CD4-positive, alpha-beta T cell (primary cell): ENCODE results near the gene SORCS2. TPM values are rescaled to one million over a fixed set of nuclear protein-coding genes. Genes with fewer than 3 reads are reported as not detected.

Experiments
- ATAC-seq: fragments of 200-7000 bp; cut with Tn5 transposase; one replicate; pipeline ENCODE4 v1.10.0; 2022; ENCODE audit warnings: mild to moderate bottlenecking; ENCODE audit not compliant: poor library complexity
- CTCF ChIA-PET: fragments of 350-600 bp; sonication (Branson Sonifier 250); formaldehyde crosslinking; loops from one replicate; lab custom pipeline; 2021; ENCODE audit warnings: antibody characterized with exemption, inconsistent platforms; lab: Charles Lee
- POLR2A ChIA-PET: fragments of 350-600 bp; sonication (Branson Sonifier 250); formaldehyde crosslinking; loops from one replicate; lab custom pipeline; 2021; ENCODE audit warnings: antibody characterized with exemption, inconsistent platforms; lab: Charles Lee
- DNase-seq, 14 experiments: peaks; one replicate each; pipeline ENCODE4 v3.0.0-alpha.2; 2013 to 2020; ENCODE audit warnings: mixed read lengths in 2 of 14
- H3K27ac ChIP-seq, 2 donors: one replicate each; pipeline versions ENCODE4 v1.5.1 to v1.7.0; 2013; ENCODE audit warnings: low read length in 2 of 2, low read depth in 1 of 2, mild to moderate bottlenecking in 1 of 2
- H3K27me3 ChIP-seq, 2 experiments: 1 replicate in 1 of 2; 2 replicates in 1 of 2; pipeline versions ENCODE4 v1.6.1 to v1.7.0; 2013; ENCODE audit warnings: low read length in 2 of 2, control low read depth in 1 of 2, mild to moderate bottlenecking in 1 of 2, moderate library complexity in 1 of 2; ENCODE audit not compliant: insufficient read depth in 2 of 2, control insufficient read depth in 1 of 2
- H3K36me3 ChIP-seq: one replicate; pipeline ENCODE4 v1.6.1; 2013; ENCODE audit warnings: low read length, control low read depth; ENCODE audit not compliant: insufficient read depth
- H3K4me1 ChIP-seq: one replicate; pipeline ENCODE4 v1.6.1; 2013; ENCODE audit warnings: low read length, control low read depth; ENCODE audit not compliant: insufficient read depth
- H3K4me3 ChIP-seq: one replicate; pipeline ENCODE4 v1.5.1; 2013; ENCODE audit warnings: mild to moderate bottlenecking, low read length, moderate library complexity
- H3K9me3 ChIP-seq, 2 experiments: 1 replicate in 1 of 2; 2 replicates in 1 of 2; pipeline versions ENCODE4 v1.6.1 to v1.7.0; 2013; ENCODE audit warnings: low read length in 2 of 2, mild to moderate bottlenecking in 2 of 2, control low read depth in 1 of 2, moderate library complexity in 1 of 2; ENCODE audit not compliant: control insufficient read depth in 1 of 2, insufficient read depth in 1 of 2
- H3K27ac Mint-ChIP-seq: one replicate; pipeline ENCODE4 v1.8.0; 2020; ENCODE audit warnings: mixed read lengths
- H3K27me3 Mint-ChIP-seq: one replicate; pipeline ENCODE4 v1.8.0; 2021; ENCODE audit warnings: mixed read lengths
- H3K36me3 Mint-ChIP-seq: one replicate; pipeline ENCODE4 v1.8.0; 2021; ENCODE audit warnings: low read depth, mixed read lengths
- H3K4me1 Mint-ChIP-seq: one replicate; pipeline ENCODE4 v1.8.0; 2021; ENCODE audit warnings: low read depth, mixed read lengths
- H3K4me3 Mint-ChIP-seq: one replicate; pipeline ENCODE4 v1.8.0; 2020; ENCODE audit warnings: mild to moderate bottlenecking, mixed read lengths
- H3K9me3 Mint-ChIP-seq: one replicate; pipeline ENCODE4 v1.8.0; 2020; ENCODE audit warnings: mixed read lengths
- intact Hi-C, 2 experiments: fragments of 100-400 bp; cut with DNase I in 1 of 2; cut with micrococcal nuclease in 1 of 2; formaldehyde crosslinking; loops; one replicate each; pipeline versions ENCODE4 v1.15.1 to v1.9.0; 2023 to 2025; cut with DNase I, micrococcal nuclease
- total RNA-seq, 174 experiments: library from RNA in 2 of 174; stranded (reverse) in 2 of 174; gene quantifications; one replicate each; pipeline ENCODE4 v1.2.3 and lab custom pipeline; 2021 to 2026
- TF ChIP-seq, protein P1 (sequence below): fragments of 200-600 bp; IDR thresholded peaks from one replicate; pipeline ENCODE4 v1.8.0; 2022; ENCODE audit warnings: antibody characterized with exemption, mild to moderate bottlenecking

Gene SORCS2
- total RNA-seq, 2 experiments from 2014 or later = not detected

DNA sequence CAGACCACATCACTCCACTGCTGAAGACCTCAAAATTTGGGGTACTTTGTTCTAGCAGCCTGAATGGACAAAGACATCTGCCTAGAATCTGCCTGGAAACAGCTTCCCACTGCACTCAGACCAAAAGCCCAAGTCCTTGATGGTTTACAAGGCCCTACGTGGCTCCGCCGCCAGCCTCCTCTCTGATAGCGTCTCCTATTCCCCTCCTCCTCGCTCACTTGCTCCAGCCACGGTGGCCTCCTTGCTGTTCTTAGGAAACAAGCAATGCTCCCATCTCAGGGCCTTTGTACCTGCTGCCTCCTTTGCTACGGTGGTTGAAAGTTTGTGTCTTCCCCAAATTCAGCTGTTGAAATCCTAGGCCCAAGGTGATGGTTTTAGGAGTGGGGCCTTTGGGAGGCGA is 34.7 kb upstream of the SORCS2 start:
- DNase-seq = peak in 1 of 14 experiments; percentile 14
- CTCF ChIA-PET = no interaction called here
- TF ChIP-seq, protein P1, sequence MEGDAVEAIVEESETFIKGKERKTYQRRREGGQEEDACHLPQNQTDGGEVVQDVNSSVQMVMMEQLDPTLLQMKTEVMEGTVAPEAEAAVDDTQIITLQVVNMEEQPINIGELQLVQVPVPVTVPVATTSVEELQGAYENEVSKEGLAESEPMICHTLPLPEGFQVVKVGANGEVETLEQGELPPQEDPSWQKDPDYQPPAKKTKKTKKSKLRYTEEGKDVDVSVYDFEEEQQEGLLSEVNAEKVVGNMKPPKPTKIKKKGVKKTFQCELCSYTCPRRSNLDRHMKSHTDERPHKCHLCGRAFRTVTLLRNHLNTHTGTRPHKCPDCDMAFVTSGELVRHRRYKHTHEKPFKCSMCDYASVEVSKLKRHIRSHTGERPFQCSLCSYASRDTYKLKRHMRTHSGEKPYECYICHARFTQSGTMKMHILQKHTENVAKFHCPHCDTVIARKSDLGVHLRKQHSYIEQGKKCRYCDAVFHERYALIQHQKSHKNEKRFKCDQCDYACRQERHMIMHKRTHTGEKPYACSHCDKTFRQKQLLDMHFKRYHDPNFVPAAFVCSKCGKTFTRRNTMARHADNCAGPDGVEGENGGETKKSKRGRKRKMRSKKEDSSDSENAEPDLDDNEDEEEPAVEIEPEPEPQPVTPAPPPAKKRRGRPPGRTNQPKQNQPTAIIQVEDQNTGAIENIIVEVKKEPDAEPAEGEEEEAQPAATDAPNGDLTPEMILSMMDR = no peak
- H3K27me3 Mint-ChIP-seq = peaks cover 26% of the 10 kb centered on the region
- no peaks in the 10 kb centered on the region for H3K9me3 Mint-ChIP-seq
- ATAC-seq = no peak
- H3K4me1 ChIP-seq = no peaks in the 10 kb centered on the region
- POLR2A ChIA-PET = no interaction called here
- no peaks in the 10 kb centered on the region for H3K9me3 ChIP-seq
- no peak overlapping the region for H3K4me3 ChIP-seq
- H3K36me3 Mint-ChIP-seq = no peaks in the 10 kb centered on the region
- no peaks in the 10 kb centered on the region for H3K4me1 Mint-ChIP-seq
- no peak overlapping the region for H3K4me3 Mint-ChIP-seq
- H3K27ac ChIP-seq = no peak overlapping the region
- intact Hi-C loops = no loop called here
- no peak overlapping the region for H3K27ac Mint-ChIP-seq
- peaks cover 0 to 6% of the 10 kb centered on the region in 2 experiments for H3K27me3 ChIP-seq
- no peaks in the 10 kb centered on the region for H3K36me3 ChIP-seq

DNA sequence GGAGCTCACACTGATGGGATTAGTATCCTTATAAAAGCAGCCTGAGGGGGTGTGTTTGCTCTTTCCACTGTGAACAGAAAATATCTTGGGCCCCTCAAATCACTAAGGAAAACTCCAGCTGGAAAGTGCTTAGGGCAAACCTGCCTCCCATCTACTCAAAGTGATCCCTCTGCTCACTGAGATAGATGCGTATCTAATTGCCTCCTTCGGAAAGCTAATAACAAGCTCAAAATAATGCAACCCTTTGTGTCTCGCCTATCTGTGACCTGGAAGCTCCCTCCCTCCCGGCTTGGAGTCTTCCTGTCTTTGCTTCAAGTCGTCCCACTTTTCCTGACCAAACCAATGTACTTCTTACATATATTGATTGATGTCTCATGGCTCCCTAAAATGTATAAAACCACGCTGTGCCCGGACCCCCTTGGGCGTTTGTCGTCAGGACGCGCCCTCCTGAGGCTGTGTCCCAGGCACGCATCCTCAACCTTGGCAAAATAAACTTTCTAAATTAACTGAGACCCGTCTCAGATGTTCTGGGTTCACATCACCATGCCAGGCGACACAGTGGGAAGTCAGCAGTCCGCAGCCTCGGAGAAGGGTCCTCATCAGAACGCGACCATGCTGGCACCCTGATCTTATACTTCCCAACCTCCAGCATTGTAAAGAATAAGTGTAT is 34.1 kb upstream of the SORCS2 start:
- no peak for DNase-seq
- peaks cover 22% of the 10 kb centered on the region for H3K27me3 Mint-ChIP-seq

DNA sequence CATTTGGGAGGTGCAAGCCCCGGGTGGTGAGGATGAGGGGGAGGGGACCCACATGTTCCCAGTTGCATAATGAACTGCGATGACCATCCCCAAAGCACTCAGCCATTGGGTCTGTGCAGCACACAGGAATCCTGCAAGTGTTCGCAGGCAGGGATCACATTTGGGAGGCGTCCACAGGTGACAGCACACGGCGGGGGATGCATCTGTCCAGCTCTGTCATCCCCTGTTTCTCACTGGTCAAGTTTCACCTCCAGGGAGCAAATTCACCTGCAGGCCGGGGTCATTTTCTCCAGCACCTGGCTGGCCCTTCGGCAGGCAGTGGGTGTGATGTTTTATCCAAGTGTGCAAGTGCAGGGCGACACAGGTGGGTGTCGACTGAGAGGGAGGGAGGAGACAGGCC is 33.3 kb upstream of the SORCS2 start:
- H3K9me3 Mint-ChIP-seq = no peaks in the 10 kb centered on the region
- DNase-seq (peak in 1 of 14 experiments; percentile 19), ATAC-seq (no peak)
- CTCF ChIA-PET = no interaction called here
- Histone ChIP-seq H3K36me3 (no peaks in the 10 kb centered on the region), H3K4me1 (no peaks in the 10 kb centered on the region), H3K27me3 (peaks cover 0 to 3% of the 10 kb centered on the region in 2 experiments), H3K27ac (no peak overlapping the region), H3K9me3 (no peaks in the 10 kb centered on the region), H3K4me3 (no peak overlapping the region)
- H3K27ac Mint-ChIP-seq = no peak overlapping the region
- no peaks in the 10 kb centered on the region for H3K36me3 Mint-ChIP-seq
- H3K4me1 Mint-ChIP-seq = no peaks in the 10 kb centered on the region
- no peak overlapping the region for H3K4me3 Mint-ChIP-seq
- intact Hi-C loops = no loop called here
- peaks cover 22% of the 10 kb centered on the region for H3K27me3 Mint-ChIP-seq
- TF ChIP-seq, protein P1 = no peak
- POLR2A ChIA-PET = no interaction called here

More for the DNA sequence above, 34.1 kb upstream of the SORCS2 start:
- no peak for ATAC-seq
- H3K4me3 ChIP-seq = no peak overlapping the region
- H3K36me3 Mint-ChIP-seq = no peaks in the 10 kb centered on the region
- no peaks in the 10 kb centered on the region for H3K4me1 ChIP-seq
- H3K27ac ChIP-seq = no peak overlapping the region
- ChIA-PET CTCF (no interaction called here), POLR2A (no interaction called here)
- no peaks in the 10 kb centered on the region for H3K36me3 ChIP-seq
- no peak overlapping the region for H3K27ac Mint-ChIP-seq
- TF ChIP-seq, protein P1 = no peak
- no peak overlapping the region for H3K4me3 Mint-ChIP-seq
- no peaks in the 10 kb centered on the region for H3K9me3 Mint-ChIP-seq
- H3K9me3 ChIP-seq = no peaks in the 10 kb centered on the region
- H3K4me1 Mint-ChIP-seq = no peaks in the 10 kb centered on the region
- peaks cover 0 to 6% of the 10 kb centered on the region in 2 experiments for H3K27me3 ChIP-seq
- intact Hi-C loops = no loop called here
